Mesenchymal stem cell (in vitro differentiated cells and primary cell): ENCODE measurements around the gene EPG5.
A peak's percentile ranks its signal among the peaks of the same experiment; 100 is the strongest.
"Not testable (repeated sequence)": the region's sequence is repeated elsewhere in the genome, so short reads cannot be mapped to it uniquely, and the experiment has no call there.

Source experiments
- DNase-seq: peaks from one replicate; pipeline ENCODE4 v3.0.0-alpha.2; 2013
- H2AFZ ChIP-seq: one replicate; pipeline ENCODE4 v1.6.1; 2013; ENCODE audit warnings: low read depth, mild to moderate bottlenecking, control low read depth, inconsistent platforms, low read length, moderate library complexity
- H2AK5ac ChIP-seq: 2 replicates; pipeline ENCODE4 v1.6.1; 2013; ENCODE audit warnings: low read length, moderate library complexity, mild to moderate bottlenecking, inconsistent platforms; ENCODE audit not compliant: severe bottlenecking
- H2BK120ac ChIP-seq: one replicate; pipeline ENCODE4 v1.6.1; 2013; ENCODE audit warnings: low read depth, mild to moderate bottlenecking, inconsistent platforms, low read length, moderate library complexity
- H2BK12ac ChIP-seq, 2 experiments: one replicate each; pipeline ENCODE4 v1.6.1; 2013; ENCODE audit warnings: inconsistent platforms in 2 of 2, low read length in 2 of 2, mild to moderate bottlenecking in 2 of 2, moderate library complexity in 2 of 2, control low read depth in 1 of 2
- H2BK15ac ChIP-seq: one replicate; pipeline ENCODE4 v1.6.1; 2013; ENCODE audit warnings: mild to moderate bottlenecking, low read depth, inconsistent platforms; ENCODE audit not compliant: poor library complexity, severe bottlenecking
- H2BK5ac ChIP-seq: 2 replicates; pipeline ENCODE4 v1.6.1; 2013; ENCODE audit warnings: low read depth, mild to moderate bottlenecking, low read length, control low read depth, inconsistent platforms; ENCODE audit not compliant: poor library complexity, severe bottlenecking
- H3K14ac ChIP-seq, 2 experiments: one replicate each; pipeline ENCODE4 v1.6.1; 2013; ENCODE audit warnings: inconsistent platforms in 2 of 2, low read length in 2 of 2, control low read depth in 1 of 2, mild to moderate bottlenecking in 1 of 2, moderate library complexity in 1 of 2
- H3K18ac ChIP-seq, 2 experiments: one replicate each; pipeline ENCODE4 v1.6.1; 2013; ENCODE audit warnings: inconsistent platforms in 2 of 2, low read length in 2 of 2, control low read depth in 1 of 2, low read depth in 1 of 2, mild to moderate bottlenecking in 1 of 2
- H3K23ac ChIP-seq, 2 experiments: one replicate each; pipeline ENCODE4 v1.6.1; 2013; ENCODE audit warnings: inconsistent platforms in 2 of 2, low read length in 2 of 2, mild to moderate bottlenecking in 2 of 2, moderate library complexity in 2 of 2, control low read depth in 1 of 2
- H3K27ac ChIP-seq: 2 replicates; pipeline ENCODE4 v1.5.1; 2013; ENCODE audit warnings: mild to moderate bottlenecking, moderate library complexity, low read length, control low read depth, inconsistent platforms; ENCODE audit not compliant: poor library complexity, severe bottlenecking
- H3K27me3 ChIP-seq, 2 experiments: 2 replicates each; pipeline versions ENCODE4 v1.6.1 to v1.7.0; 2013; ENCODE audit warnings: low read length in 2 of 2, mild to moderate bottlenecking in 2 of 2, moderate library complexity in 2 of 2, control low read depth in 1 of 2, inconsistent platforms in 1 of 2; ENCODE audit not compliant: control insufficient read depth in 1 of 2, insufficient read depth in 1 of 2
- H3K36me3 ChIP-seq, 2 experiments: 2 replicates each; pipeline versions ENCODE4 v1.6.1 to v1.7.0; 2013; ENCODE audit warnings: low read length in 2 of 2, control low read depth in 1 of 2, inconsistent platforms in 1 of 2, low read depth in 1 of 2, mild to moderate bottlenecking in 1 of 2; ENCODE audit not compliant: insufficient read depth in 2 of 2, control insufficient read depth in 1 of 2
- H3K4ac ChIP-seq, 2 experiments: one replicate each; pipeline ENCODE4 v1.6.1; 2013; ENCODE audit warnings: inconsistent platforms in 2 of 2, low read length in 2 of 2, mild to moderate bottlenecking in 2 of 2, moderate library complexity in 2 of 2, control low read depth in 1 of 2, low read depth in 1 of 2
- H3K4me1 ChIP-seq: 2 replicates; pipeline ENCODE4 v1.6.1; 2013; ENCODE audit warnings: low read depth, low read length, control low read depth; ENCODE audit not compliant: control insufficient read depth, insufficient read depth
- H3K4me2 ChIP-seq: 2 replicates; pipeline ENCODE4 v1.6.1; 2013; ENCODE audit warnings: low read length, mild to moderate bottlenecking, inconsistent platforms; ENCODE audit not compliant: poor library complexity, severe bottlenecking
- H3K4me3 ChIP-seq, 2 experiments: 2 replicates each; pipeline versions ENCODE4 v1.5.1 to v1.7.0; 2013; ENCODE audit warnings: low read length in 2 of 2, mild to moderate bottlenecking in 2 of 2, control low read depth in 1 of 2, low read depth in 1 of 2; ENCODE audit not compliant: insufficient read depth in 1 of 2
- H3K79me1 ChIP-seq: replicated peaks from 2 replicates; pipeline ENCODE4 v1.6.1; 2013; ENCODE audit warnings: mild to moderate bottlenecking, control low read depth, low read length, inconsistent platforms; ENCODE audit not compliant: poor library complexity, severe bottlenecking
- H3K9ac ChIP-seq: 2 replicates; pipeline ENCODE4 v1.7.0; 2013; ENCODE audit warnings: mild to moderate bottlenecking, low read length, moderate library complexity
- H3K9me3 ChIP-seq: 2 replicates; pipeline ENCODE4 v1.7.0; 2013; ENCODE audit warnings: mild to moderate bottlenecking, low read length; ENCODE audit not compliant: control insufficient read depth
- H4K8ac ChIP-seq: one replicate; pipeline ENCODE4 v1.6.1; 2013; ENCODE audit warnings: inconsistent platforms, mild to moderate bottlenecking, low read length, moderate library complexity
- H4K91ac ChIP-seq: one replicate; pipeline ENCODE4 v1.6.1; 2013; ENCODE audit warnings: mild to moderate bottlenecking, low read length, inconsistent platforms
- WGBS: methylation state at CpG from one replicate; pipeline ENCODE4 v1.1.7; 2013; ENCODE audit warnings: mixed read lengths; 5-methylcytosine and 5-hydroxymethylcytosine counted together

EPG5 gene

DNA sequence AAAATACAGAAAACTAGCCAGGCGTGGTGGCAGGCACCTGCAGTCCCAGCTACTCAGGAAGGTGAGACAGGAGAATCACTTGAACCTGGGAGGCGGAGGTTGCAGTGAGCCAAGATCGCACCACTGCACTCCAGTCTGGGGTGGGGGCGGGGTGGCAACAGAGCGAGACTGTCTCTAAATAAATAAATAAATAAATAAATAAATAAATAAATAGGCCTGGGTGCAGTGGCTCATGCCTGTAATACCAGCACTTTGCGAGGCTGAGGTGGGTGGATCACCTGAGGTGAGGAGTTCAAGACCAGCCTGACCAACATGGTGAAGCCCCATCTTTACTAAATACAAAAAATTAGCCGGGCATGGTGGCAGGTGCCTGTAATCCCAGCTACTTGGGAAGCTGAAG is 7.6 kb downstream of the EPG5 start:
- Histone ChIP-seq H3K4me1 (peaks cover 31% of the 10 kb centered on the region), H3K27ac (peak overlapping the region; percentile 78), H3K36me3 (peaks cover 12 to 34% of the 10 kb centered on the region in 2 experiments)
- not testable (repeated sequence) for H3K23ac ChIP-seq, H2AFZ ChIP-seq, DNase-seq, H2BK15ac ChIP-seq, H2BK120ac ChIP-seq, H3K18ac ChIP-seq, H2BK5ac ChIP-seq, H2AK5ac ChIP-seq, H4K8ac ChIP-seq, H3K4ac ChIP-seq, H3K4me3 ChIP-seq, H3K14ac ChIP-seq, H2BK12ac ChIP-seq, H3K79me1 ChIP-seq, H4K91ac ChIP-seq, H3K4me2 ChIP-seq, H3K9me3 ChIP-seq, H3K27me3 ChIP-seq, H3K9ac ChIP-seq
- 100% methylated on average over 3 of the region's 7 CpGs for WGBS

DNA sequence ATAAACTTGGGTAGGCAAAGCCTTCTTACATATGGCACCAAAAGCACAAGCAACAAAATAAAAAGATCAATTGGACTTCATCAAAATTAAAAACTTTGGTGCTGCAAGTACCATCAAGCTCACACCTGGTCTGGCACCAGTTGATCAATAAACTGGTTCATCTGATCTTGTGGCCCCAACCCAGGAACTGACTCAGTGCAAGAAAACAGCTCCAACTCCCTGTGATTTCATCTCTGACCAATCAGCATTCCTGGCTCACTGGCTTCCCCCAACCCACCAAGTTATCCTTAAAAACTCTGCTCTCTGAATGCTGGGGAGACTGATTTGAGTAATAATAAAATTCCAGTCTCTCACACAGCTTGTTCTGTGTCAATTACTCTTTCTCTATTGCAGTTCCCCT is 8.4 kb downstream of the EPG5 start:
- H3K36me3 ChIP-seq: peaks cover 14 to 35% of the 10 kb centered on the region in 2 experiments
- no peak overlapping the region for H3K9ac ChIP-seq
- H3K79me1 ChIP-seq: peaks cover 1% of the 10 kb centered on the region
- no peak overlapping the region for H4K91ac ChIP-seq
- H2BK15ac ChIP-seq: no peak overlapping the region
- H2BK120ac ChIP-seq: no peak overlapping the region
- no peaks in the 10 kb centered on the region for H3K9me3 ChIP-seq
- no peak for DNase-seq
- H4K8ac ChIP-seq: no peak overlapping the region
- peaks cover 34% of the 10 kb centered on the region for H3K4me1 ChIP-seq
- H2AFZ ChIP-seq: no peak overlapping the region
- peak overlapping the region; percentile 57 for H2AK5ac ChIP-seq
- no peak overlapping the region for H3K18ac ChIP-seq
- no peak overlapping the region for H3K4ac ChIP-seq
- no peaks in the 10 kb centered on the region for H3K27me3 ChIP-seq
- H2BK12ac ChIP-seq: no peak overlapping the region
- H2BK5ac ChIP-seq: peak overlapping the region; percentile 57
- H3K4me3 ChIP-seq: no peak overlapping the region
- H3K14ac ChIP-seq: no peak overlapping the region
- H3K4me2 ChIP-seq: no peak overlapping the region
- no peak overlapping the region for H3K23ac ChIP-seq
- peak overlapping the region; percentile 78 for H3K27ac ChIP-seq

DNA sequence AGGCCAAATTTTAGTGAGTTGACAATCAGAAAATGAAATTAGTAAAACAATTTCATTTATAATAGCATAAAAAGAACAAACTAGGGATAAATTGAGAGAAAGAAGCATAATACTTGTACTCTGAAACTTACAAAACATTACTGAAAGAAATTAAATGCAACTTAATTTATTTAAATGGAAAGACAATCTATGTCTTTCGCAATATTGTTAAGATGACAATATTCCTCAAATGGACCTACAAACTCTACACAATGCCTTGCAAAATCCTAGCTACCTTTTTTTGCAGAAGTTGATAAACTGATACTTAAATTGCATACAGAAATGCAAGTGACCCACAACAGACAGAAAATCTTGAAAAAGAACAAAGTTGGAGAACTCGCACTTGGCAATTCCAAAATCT is 9.1 kb downstream of the EPG5 start:
- no peak for DNase-seq
- Histone ChIP-seq H2BK12ac (no peak overlapping the region), H3K79me1 (peaks cover 3% of the 10 kb centered on the region), H3K9me3 (no peaks in the 10 kb centered on the region), H3K4me2 (no peak overlapping the region), H3K4ac (no peak overlapping the region), H3K14ac (no peak overlapping the region), H2BK15ac (no peak overlapping the region), H2BK120ac (no peak overlapping the region), H2AK5ac (peak overlapping the region; percentile 84), H2AFZ (no peak overlapping the region), H3K36me3 (peaks cover 19 to 40% of the 10 kb centered on the region in 2 experiments), H3K4me3 (no peak overlapping the region), H4K91ac (no peak overlapping the region), H3K4me1 (peaks cover 32% of the 10 kb centered on the region), H3K23ac (no peak overlapping the region), H4K8ac (no peak overlapping the region), H3K27ac (peak overlapping the region; percentile 92), H3K9ac (peak overlapping the region; percentile 13), H2BK5ac (peak overlapping the region; percentile 84), H3K18ac (no peak overlapping the region), H3K27me3 (no peaks in the 10 kb centered on the region)
- WGBS: 100% methylated on average over 1 of the region's 2 CpGs

DNA sequence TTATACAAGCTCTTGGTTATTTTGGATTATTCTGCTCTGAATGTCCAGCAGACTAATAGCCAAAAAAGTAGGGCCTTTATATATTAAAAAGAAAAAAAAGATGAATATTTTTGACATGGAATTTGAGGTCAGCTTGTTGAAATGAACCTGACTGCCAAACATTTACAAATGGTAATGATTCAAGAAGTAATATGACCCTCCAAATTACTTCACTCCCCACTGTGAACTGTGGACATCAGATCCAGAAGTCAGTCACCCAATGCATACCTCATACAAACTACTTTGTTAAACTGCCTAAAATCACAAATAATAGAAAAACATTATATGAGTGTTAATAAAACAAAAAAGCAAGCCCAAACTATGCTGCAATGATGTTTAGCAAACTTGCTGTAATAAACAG is 10.0 kb downstream of the EPG5 start:
- Histone ChIP-seq H3K36me3 (peaks cover 23 to 47% of the 10 kb centered on the region in 2 experiments), H3K23ac (no peak overlapping the region), H3K18ac (no peak overlapping the region), H3K4me1 (peaks cover 32% of the 10 kb centered on the region), H2BK120ac (no peak overlapping the region), H2AK5ac (no peak overlapping the region), H3K27me3 (no peaks in the 10 kb centered on the region), H2BK12ac (no peak overlapping the region), H2AFZ (no peak overlapping the region), H3K4me3 (no peak overlapping the region), H3K79me1 (peaks cover 3% of the 10 kb centered on the region), H4K91ac (no peak overlapping the region), H3K27ac (peak overlapping the region; percentile 92), H3K9ac (peak overlapping the region; percentile 13), H4K8ac (no peak overlapping the region), H3K4me2 (no peak overlapping the region), H3K14ac (no peak overlapping the region), H2BK5ac (no peak overlapping the region), H3K4ac (no peak overlapping the region), H2BK15ac (no peak overlapping the region), H3K9me3 (no peaks in the 10 kb centered on the region)
- DNase-seq: no peak
